Right atrium auricular region (tissue), 2 donors: ENCODE measurements around the gene SPATA13. TPM values are rescaled to one million over a fixed set of nuclear protein-coding genes. Genes with fewer than 3 reads are reported as not detected.

Experiments used
- DNase-seq: peaks from one replicate; pipeline ENCODE4 v3.0.0-alpha.2; 2019; ENCODE audit warnings: low spot score
- H3K27ac ChIP-seq, 2 donors: fragments of 200-600 bp; sonication (generic); 1 replicate in 1 of 2; 2 replicates in 1 of 2; pipeline ENCODE4 v1.5.1; 2016 to 2019
- H3K27me3 ChIP-seq, 2 donors: fragments of 200-600 bp; sonication (generic); one replicate each; pipeline versions ENCODE4 v1.5.1 to v1.6.0; 2017 to 2019
- H3K36me3 ChIP-seq: fragments of 200-600 bp; sonication (generic); one replicate; pipeline ENCODE4 v1.5.1; 2016
- H3K4me1 ChIP-seq, 2 donors: fragments of 200-600 bp; sonication (generic); one replicate each; pipeline versions ENCODE4 v1.5.1 to v1.6.0; 2017 to 2019
- H3K4me3 ChIP-seq, 2 donors: fragments of 200-600 bp; sonication (generic); 1 replicate in 1 of 2; 2 replicates in 1 of 2; pipeline ENCODE4 v1.5.1; 2017 to 2019; ENCODE audit warnings: mild to moderate bottlenecking in 1 of 2, moderate library complexity in 1 of 2
- H3K9me3 ChIP-seq, 2 donors: fragments of 200-600 bp; sonication (generic); one replicate each; pipeline ENCODE4 v1.5.1; 2019
- total RNA-seq, 2 donors: library from RNA; depleted of rRNA; stranded (reverse); fragments of >200 nt; gene quantifications; one replicate each; pipeline ENCODE4 v1.1.0, GENCODE V29; 2016
- TF ChIP-seq, protein P1 (sequence below), 2 donors: fragments of 200-600 bp; sonication (generic); IDR thresholded peaks; one replicate each; pipeline ENCODE4 v1.5.1; 2019; ENCODE audit warnings: antibody characterized with exemption in 2 of 2

The SPATA13 gene
- total RNA-seq, 2 donors from 2014 or later: 10.0 to 14.1 TPM

DNA sequence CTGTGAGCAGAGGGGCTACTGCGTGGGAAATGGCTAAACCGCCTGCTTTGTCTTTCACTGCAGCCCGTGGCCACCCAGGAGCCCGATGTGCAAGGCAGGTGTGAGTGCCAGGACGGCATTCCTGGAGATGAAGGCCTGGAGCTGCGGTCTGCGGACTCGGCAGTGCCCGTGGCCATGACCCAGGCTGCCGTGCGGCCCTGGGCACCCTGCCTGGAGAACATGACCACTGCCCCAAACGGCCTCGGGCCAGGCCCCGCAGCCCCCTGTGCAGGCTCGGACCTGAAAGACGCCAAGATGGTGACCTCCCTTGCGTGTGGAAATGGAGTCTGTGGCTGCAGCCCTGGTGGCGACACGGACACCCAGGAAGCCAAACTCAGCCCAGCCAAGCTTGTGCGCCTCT lies 62.2 kb downstream of the SPATA13 start:
- Histone ChIP-seq H3K4me1 (peaks cover 0 to 20% of the 10 kb centered on the region in 2 donors), H3K27ac (no peak overlapping the region)

DNA sequence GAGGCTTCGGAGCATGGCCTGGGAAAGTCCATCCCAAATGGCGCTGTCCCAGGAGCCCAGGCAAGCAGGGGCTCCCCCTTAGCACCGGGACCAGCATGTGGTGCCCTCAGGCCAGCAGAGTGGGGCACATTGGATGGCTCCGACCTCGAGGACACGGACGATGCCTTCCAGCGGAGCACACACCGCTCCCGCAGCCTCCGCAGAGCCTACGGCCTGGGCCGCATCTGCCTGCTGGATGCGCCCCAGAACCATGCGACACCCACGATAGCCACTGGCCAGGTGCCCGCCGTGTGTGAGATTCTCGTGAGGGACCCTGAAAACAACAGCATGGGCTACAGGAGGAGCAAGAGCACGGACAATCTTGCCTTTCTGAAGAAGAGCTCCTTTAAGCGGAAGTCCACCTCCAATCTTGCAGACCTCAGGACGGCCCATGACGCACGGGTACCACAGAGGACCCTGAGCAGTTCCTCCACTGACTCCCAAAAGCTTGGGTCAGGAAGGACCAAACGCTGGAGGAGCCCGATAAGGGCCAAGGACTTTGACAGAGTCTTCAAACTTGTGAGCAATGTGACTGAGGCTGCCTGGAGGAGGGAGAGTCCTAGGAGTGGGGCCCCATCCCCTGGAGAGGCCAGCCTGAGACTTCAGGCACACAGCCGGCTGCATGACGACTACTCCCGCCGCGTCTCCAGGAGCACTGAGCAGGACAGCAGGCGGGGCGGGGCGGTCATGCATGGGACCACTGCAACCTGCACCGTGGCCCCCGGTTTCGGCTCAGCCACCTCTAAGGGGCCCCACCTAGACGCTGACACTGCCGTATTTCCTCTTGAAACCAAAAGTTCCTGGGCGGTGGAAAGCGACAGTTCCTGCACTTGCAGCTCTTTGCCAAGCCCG lies 63.1 kb downstream of the SPATA13 start:
- Histone ChIP-seq H3K36me3 (peaks cover 9% of the 10 kb centered on the region), H3K4me3 (no peak overlapping the region), H3K27me3 (no peaks in the 10 kb centered on the region), H3K4me1 (peaks cover 0 to 11% of the 10 kb centered on the region in 2 donors), H3K27ac (no peak overlapping the region), H3K9me3 (no peaks in the 10 kb centered on the region)
- no peak for DNase-seq
- TF ChIP-seq, protein P1, sequence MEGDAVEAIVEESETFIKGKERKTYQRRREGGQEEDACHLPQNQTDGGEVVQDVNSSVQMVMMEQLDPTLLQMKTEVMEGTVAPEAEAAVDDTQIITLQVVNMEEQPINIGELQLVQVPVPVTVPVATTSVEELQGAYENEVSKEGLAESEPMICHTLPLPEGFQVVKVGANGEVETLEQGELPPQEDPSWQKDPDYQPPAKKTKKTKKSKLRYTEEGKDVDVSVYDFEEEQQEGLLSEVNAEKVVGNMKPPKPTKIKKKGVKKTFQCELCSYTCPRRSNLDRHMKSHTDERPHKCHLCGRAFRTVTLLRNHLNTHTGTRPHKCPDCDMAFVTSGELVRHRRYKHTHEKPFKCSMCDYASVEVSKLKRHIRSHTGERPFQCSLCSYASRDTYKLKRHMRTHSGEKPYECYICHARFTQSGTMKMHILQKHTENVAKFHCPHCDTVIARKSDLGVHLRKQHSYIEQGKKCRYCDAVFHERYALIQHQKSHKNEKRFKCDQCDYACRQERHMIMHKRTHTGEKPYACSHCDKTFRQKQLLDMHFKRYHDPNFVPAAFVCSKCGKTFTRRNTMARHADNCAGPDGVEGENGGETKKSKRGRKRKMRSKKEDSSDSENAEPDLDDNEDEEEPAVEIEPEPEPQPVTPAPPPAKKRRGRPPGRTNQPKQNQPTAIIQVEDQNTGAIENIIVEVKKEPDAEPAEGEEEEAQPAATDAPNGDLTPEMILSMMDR (IDR thresholded peaks at IDR 0.05): no peak

More for the DNA sequence above, 62.2 kb downstream of the SPATA13 start:
- Histone ChIP-seq H3K4me3 (no peak overlapping the region), H3K9me3 (no peaks in the 10 kb centered on the region), H3K36me3 (peaks cover 9% of the 10 kb centered on the region), H3K27me3 (no peaks in the 10 kb centered on the region)
- DNase-seq: no peak
- TF ChIP-seq, protein P1 (IDR thresholded peaks at IDR 0.05): no peak

GRCh38 chr13:24224232-24224680 lies 63.7 kb downstream of the SPATA13 start:
- no peak for DNase-seq
- H3K36me3 ChIP-seq: peaks cover 9% of the 10 kb centered on the region
- TF ChIP-seq, protein P1 (IDR thresholded peaks at IDR 0.05): no peak
- H3K27ac ChIP-seq: no peak overlapping the region
- H3K4me3 ChIP-seq: no peak overlapping the region
- H3K9me3 ChIP-seq: no peaks in the 10 kb centered on the region
- no peaks in the 10 kb centered on the region for H3K27me3 ChIP-seq
- H3K4me1 ChIP-seq: peaks cover 0 to 11% of the 10 kb centered on the region in 2 donors

- no peak for DNase-seq
- H3K4me1 ChIP-seq: peaks cover 0 to 5% of the 10 kb centered on the region in 2 donors
- no peaks in the 10 kb centered on the region for H3K27me3 ChIP-seq
- no peak overlapping the region for H3K27ac ChIP-seq
- TF ChIP-seq, protein P1 (IDR thresholded peaks at IDR 0.05): no peak
- H3K9me3 ChIP-seq: no peaks in the 10 kb centered on the region
- H3K36me3 ChIP-seq: peaks cover 9% of the 10 kb centered on the region
- H3K4me3 ChIP-seq: no peak overlapping the region
Observed at GRCh38 chr13:24225062-24225461, 64.5 kb downstream of the SPATA13 start.

DNA sequence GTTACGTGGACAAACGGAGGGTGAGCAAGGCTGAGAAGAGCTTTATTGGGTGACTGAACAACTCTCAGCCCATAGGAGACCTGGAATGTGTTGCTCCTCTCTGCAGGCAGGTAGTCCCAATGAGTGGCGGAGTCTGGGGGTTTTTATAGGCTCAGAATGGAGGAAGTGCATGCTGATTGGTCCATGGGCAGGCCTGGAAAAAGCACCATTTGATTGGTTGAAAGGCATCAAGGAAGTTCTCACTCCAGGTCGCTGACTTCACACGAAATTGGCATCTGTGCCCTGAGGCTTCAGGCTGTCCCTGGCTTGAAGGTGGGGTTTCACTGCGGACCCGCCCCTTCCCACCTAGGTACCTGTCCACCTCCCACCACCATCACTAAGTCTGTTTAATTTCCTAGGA lies 65.4 kb downstream of the SPATA13 start:
- peaks cover 0 to 5% of the 10 kb centered on the region in 2 donors for H3K4me1 ChIP-seq
- H3K27me3 ChIP-seq: no peaks in the 10 kb centered on the region
- TF ChIP-seq, protein P1 (IDR thresholded peaks at IDR 0.05): no peak
- no peak overlapping the region for H3K4me3 ChIP-seq
- no peaks in the 10 kb centered on the region for H3K9me3 ChIP-seq
- peaks cover 9% of the 10 kb centered on the region for H3K36me3 ChIP-seq
- no peak overlapping the region for H3K27ac ChIP-seq
- no peak for DNase-seq
